C4-2B (cell line): ENCODE data around the gene CYLD.

Experiments
- H3K27ac ChIP-seq: fragments of 450-650 bp; 2 replicates; pipeline ENCODE4 v1.5.1; 2017
- CTCF ChIP-seq: fragments of 450-650 bp; conservative IDR thresholded peaks from 2 replicates; pipeline ENCODE4 v1.5.1; 2017; ENCODE audit warnings: mild to moderate bottlenecking
- ZFX ChIP-seq: fragments of 450-650 bp; IDR thresholded peaks from 2 replicates; pipeline ENCODE4 v1.6.1; 2017

Gene CYLD

GRCh38 chr16:50712956-50713355 lies 28.9 kb upstream of the CYLD start:
- H3K27ac ChIP-seq: no peak overlapping the region
- no peak for TF ChIP-seq CTCF
- TF ChIP-seq ZFX: no peak

- H3K27ac ChIP-seq: no peak overlapping the region
- no peak for TF ChIP-seq CTCF
- no peak for TF ChIP-seq ZFX
Measured at GRCh38 chr16:50717091-50717490, 24.8 kb upstream of the CYLD start.

GRCh38 chr16:50717494-50717893 lies 24.4 kb upstream of the CYLD start:
- no peak overlapping the region for H3K27ac ChIP-seq
- TF ChIP-seq ZFX (no peak), CTCF (no peak)

- no peak overlapping the region for H3K27ac ChIP-seq
- TF ChIP-seq CTCF: no peak
- no peak for TF ChIP-seq ZFX
Measured at GRCh38 chr16:50718061-50718760, 23.7 kb upstream of the CYLD start.

GRCh38 chr16:50718761-50719400 lies 23.0 kb upstream of the CYLD start:
- TF ChIP-seq CTCF: no peak
- no peak overlapping the region for H3K27ac ChIP-seq

GRCh38 chr16:50719401-50720337 lies 22.2 kb upstream of the CYLD start:
- TF ChIP-seq ZFX (no peak), CTCF (no peak)

More at GRCh38 chr16:50719401-50720337, 22.2 kb upstream of the CYLD start:
- H3K27ac ChIP-seq: no peak overlapping the region
